Neural crest cell (in vitro differentiated cells): ENCODE measurements around the gene METAP1D. TPM values are rescaled to one million over a fixed set of nuclear protein-coding genes. Genes with fewer than 3 reads are reported as not detected.

Source experiments
- DNase-seq: peaks from one replicate; pipeline ENCODE4 v3.0.0; 2021; ENCODE audit warnings: low read depth, mixed read lengths, low spot score
- H3K27ac Mint-ChIP-seq: one replicate; pipeline ENCODE4 v1.8.0; 2021; ENCODE audit warnings: mild to moderate bottlenecking, mixed read lengths; ENCODE audit not compliant: unreplicated experiment
- H3K27me3 Mint-ChIP-seq: 2 replicates; pipeline ENCODE4 v1.8.0; 2021; ENCODE audit warnings: low read depth, mild to moderate bottlenecking, mixed read lengths
- H3K36me3 Mint-ChIP-seq: 2 replicates; pipeline ENCODE4 v1.8.0; 2021; ENCODE audit warnings: low read depth, mild to moderate bottlenecking, mixed read lengths
- H3K4me1 Mint-ChIP-seq: 2 replicates; pipeline ENCODE4 v1.8.0; 2021; ENCODE audit warnings: mixed read lengths
- H3K4me3 Mint-ChIP-seq: one replicate; pipeline ENCODE4 v1.8.0; 2021; ENCODE audit warnings: mild to moderate bottlenecking, mixed read lengths
- H3K9me3 Mint-ChIP-seq: 2 replicates; pipeline ENCODE4 v1.8.0; 2021; ENCODE audit warnings: mixed read lengths
- total RNA-seq: library from RNA; stranded (reverse); gene quantifications from 2 replicates; pipeline ENCODE4 v1.2.1, GENCODE V29; 2021
- TF ChIP-seq, protein P1 (sequence below): fragments of 200-600 bp; sonication (generic); conservative IDR thresholded peaks from 2 replicates; pipeline ENCODE4 v1.5.0; 2021; ENCODE audit warnings: antibody characterized with exemption, mild to moderate bottlenecking

METAP1D gene
- total RNA-seq, 1 donor from 2014 or later = 11.0 TPM

DNA sequence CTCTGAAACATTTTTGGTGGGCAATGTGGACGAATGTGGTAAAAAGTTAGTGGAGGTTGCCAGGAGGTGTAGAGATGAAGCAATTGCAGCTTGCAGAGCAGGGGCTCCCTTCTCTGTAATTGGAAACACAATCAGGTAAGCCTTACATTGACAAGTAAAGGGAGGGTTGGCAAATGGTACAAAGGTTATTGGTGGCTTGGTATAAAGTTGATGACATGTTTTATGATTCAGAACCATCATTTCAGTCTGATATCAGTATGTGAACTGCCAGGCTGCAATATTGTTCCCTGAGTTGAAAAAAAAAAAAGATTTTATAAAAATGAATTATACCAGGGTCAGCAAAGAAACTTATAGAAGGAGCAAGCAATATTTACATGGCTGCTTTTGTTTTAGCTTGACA, 71.2 kb downstream of the METAP1D start:
- H3K27me3 Mint-ChIP-seq = peaks cover 14% of the 10 kb centered on the region

DNA sequence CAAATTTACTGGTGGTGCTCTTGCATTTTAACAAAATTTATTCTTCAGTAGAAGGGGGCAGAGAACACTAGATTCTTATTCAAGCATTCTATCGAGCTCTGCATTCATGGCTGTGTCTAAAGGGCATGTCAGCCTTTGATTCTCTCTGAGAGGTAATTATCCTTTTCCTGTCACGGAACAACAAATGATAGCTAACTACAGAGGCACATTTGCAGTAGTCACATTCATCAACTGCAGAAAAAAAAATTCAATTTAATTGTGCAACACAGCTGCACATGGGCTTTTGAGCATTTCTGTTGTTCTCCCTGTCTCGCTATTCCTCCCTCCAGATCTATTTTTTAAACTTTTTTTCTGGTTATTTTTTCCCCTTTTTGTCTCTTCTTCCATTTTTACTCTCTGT, 72.5 kb downstream of the METAP1D start:
- Mint-ChIP-seq H3K27ac (peak overlapping the region; percentile 16), H3K9me3 (no peaks in the 10 kb centered on the region), H3K36me3 (peaks cover 2% of the 10 kb centered on the region), H3K27me3 (peaks cover 24% of the 10 kb centered on the region), H3K4me1 (peaks cover 55% of the 10 kb centered on the region), H3K4me3 (peak overlapping the region; percentile 56)
- TF ChIP-seq, protein P1, sequence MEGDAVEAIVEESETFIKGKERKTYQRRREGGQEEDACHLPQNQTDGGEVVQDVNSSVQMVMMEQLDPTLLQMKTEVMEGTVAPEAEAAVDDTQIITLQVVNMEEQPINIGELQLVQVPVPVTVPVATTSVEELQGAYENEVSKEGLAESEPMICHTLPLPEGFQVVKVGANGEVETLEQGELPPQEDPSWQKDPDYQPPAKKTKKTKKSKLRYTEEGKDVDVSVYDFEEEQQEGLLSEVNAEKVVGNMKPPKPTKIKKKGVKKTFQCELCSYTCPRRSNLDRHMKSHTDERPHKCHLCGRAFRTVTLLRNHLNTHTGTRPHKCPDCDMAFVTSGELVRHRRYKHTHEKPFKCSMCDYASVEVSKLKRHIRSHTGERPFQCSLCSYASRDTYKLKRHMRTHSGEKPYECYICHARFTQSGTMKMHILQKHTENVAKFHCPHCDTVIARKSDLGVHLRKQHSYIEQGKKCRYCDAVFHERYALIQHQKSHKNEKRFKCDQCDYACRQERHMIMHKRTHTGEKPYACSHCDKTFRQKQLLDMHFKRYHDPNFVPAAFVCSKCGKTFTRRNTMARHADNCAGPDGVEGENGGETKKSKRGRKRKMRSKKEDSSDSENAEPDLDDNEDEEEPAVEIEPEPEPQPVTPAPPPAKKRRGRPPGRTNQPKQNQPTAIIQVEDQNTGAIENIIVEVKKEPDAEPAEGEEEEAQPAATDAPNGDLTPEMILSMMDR = no peak
- DNase-seq = no peak

More for the DNA sequence above, 71.2 kb downstream of the METAP1D start:
- Mint-ChIP-seq H3K36me3 (peaks cover 2% of the 10 kb centered on the region), H3K9me3 (no peaks in the 10 kb centered on the region), H3K27ac (no peak overlapping the region), H3K4me1 (peaks cover 59% of the 10 kb centered on the region), H3K4me3 (peak overlapping the region; percentile 16)
- TF ChIP-seq, protein P1 = no peak
- DNase-seq = no peak

DNA sequence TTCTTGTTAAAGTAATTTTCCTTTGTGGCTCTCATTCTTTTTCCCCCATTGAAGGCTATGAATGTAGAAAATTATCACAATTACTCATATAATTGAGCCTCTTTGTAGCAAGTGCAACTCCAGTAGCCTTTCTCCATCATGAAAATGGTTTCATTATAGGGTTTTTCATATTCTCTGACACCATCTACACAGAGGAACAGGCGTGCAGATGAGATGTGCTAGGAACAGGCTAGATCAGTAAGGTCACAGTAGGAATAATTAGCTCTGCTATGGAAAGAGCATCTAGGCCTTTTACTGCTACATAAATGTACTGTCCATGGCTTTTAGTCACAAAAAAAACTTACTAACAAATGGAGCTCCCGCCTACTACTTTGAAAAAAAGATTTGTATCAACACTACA, 73.0 kb downstream of the METAP1D start:
- no peaks in the 10 kb centered on the region for H3K9me3 Mint-ChIP-seq
- peaks cover 26% of the 10 kb centered on the region for H3K27me3 Mint-ChIP-seq
- H3K4me1 Mint-ChIP-seq = peaks cover 55% of the 10 kb centered on the region
- H3K36me3 Mint-ChIP-seq = peaks cover 2% of the 10 kb centered on the region
- DNase-seq = no peak
- peak overlapping the region; percentile 40 for H3K27ac Mint-ChIP-seq
- H3K4me3 Mint-ChIP-seq = peak overlapping the region; percentile 56
- TF ChIP-seq, protein P1 = no peak

DNA sequence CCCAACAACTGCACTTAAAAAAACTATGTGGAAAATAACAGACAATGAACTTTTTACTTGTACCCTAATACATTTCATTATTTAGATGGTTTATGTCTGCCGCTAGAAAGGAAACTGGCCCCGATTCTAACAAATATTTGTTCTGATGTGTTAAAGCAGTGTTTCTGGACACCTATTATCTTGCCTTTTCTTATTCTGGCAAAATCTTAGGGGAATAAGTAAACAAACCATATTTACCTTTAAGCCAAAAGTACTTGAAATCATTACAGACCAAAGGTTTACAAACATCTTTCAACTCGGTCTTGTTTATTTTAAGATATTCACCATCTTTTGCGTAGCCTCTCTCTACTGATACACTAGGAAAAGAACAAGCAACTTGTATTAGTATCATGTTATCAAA, 73.8 kb downstream of the METAP1D start:
- peaks cover 34% of the 10 kb centered on the region for H3K27me3 Mint-ChIP-seq
- TF ChIP-seq, protein P1 = no peak
- no peak for DNase-seq
- no peak overlapping the region for H3K27ac Mint-ChIP-seq
- no peak overlapping the region for H3K4me3 Mint-ChIP-seq
- peaks cover 2% of the 10 kb centered on the region for H3K36me3 Mint-ChIP-seq
- H3K9me3 Mint-ChIP-seq = no peaks in the 10 kb centered on the region
- H3K4me1 Mint-ChIP-seq = peaks cover 59% of the 10 kb centered on the region

DNA sequence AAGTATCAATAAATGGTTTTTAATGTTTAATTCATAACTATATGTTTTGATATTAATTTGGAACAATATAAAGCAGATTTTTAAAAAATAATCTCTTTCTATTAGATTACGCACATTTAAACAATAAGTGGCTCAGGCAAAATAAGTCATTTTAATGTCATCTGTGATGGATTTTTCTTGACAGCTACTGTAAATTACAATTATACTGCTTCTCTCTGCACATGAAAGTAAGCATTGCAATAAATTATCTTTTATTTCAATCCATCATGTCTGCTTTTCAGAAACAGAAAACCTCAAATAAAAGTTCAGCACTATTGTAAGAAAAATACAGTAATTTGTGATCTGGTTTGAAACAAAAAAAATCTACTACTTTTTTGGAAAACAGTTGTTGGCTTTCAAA, 74.5 kb downstream of the METAP1D start:
- H3K27ac Mint-ChIP-seq = no peak overlapping the region
- no peak overlapping the region for H3K4me3 Mint-ChIP-seq
- peaks cover 41% of the 10 kb centered on the region for H3K27me3 Mint-ChIP-seq
- TF ChIP-seq, protein P1 = no peak
- no peaks in the 10 kb centered on the region for H3K36me3 Mint-ChIP-seq
- H3K9me3 Mint-ChIP-seq = no peaks in the 10 kb centered on the region
- DNase-seq = no peak
- H3K4me1 Mint-ChIP-seq = peaks cover 59% of the 10 kb centered on the region

DNA sequence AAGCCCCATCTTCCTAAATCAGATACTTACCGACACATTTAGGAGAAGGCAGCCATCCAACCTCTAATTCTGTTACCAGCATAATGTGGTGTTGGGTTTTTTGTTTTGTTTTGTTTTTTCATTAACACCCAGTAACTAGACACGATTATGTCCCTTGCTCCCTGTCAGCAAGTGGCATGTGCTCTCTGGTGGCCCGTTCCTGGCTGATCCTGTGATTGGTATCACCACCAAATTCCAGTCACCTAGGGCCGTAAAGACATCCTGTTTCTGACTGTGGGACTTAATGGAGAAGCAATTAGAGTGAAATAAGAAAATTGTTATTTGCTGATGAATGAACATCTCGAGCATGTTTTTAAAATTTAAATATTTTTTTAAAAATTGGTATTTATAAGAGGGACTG, 79.7 kb downstream of the METAP1D start:
- H3K36me3 Mint-ChIP-seq = peaks cover 3% of the 10 kb centered on the region
- no peak overlapping the region for H3K27ac Mint-ChIP-seq
- no peak overlapping the region for H3K4me3 Mint-ChIP-seq
- H3K9me3 Mint-ChIP-seq = no peaks in the 10 kb centered on the region
- TF ChIP-seq, protein P1 = no peak
- DNase-seq = no peak
- peaks cover 91% of the 10 kb centered on the region for H3K27me3 Mint-ChIP-seq
- peaks cover 52% of the 10 kb centered on the region for H3K4me1 Mint-ChIP-seq
